Neural progenitor cell (in vitro differentiated cells): ENCODE measurements around the gene CMYA5.

ENCODE experiments used
- CTCF ChIP-seq: fragments of 200-600 bp; sonication (generic); IDR thresholded peaks from 2 replicates; pipeline ENCODE4 v1.5.1; 2017; ENCODE audit warnings: antibody characterized with exemption, mild to moderate bottlenecking
- EZH2 ChIP-seq: fragments of 200-600 bp; sonication (generic); IDR thresholded peaks from 2 replicates; pipeline ENCODE4 v1.6.1; 2017; ENCODE audit warnings: antibody characterized with exemption, mild to moderate bottlenecking, moderate library complexity
- EZH2phosphoT487 ChIP-seq: fragments of 200-600 bp; sonication (generic); IDR thresholded peaks from 2 replicates; pipeline ENCODE4 v1.6.1; 2017; ENCODE audit warnings: antibody characterized with exemption

GRCh38 chr5:79809743-79810142 is 120.1 kb downstream of the CMYA5 start:
- TF ChIP-seq CTCF, result no peak
- no peak for TF ChIP-seq EZH2
- no peak for TF ChIP-seq EZH2phosphoT487
